Activated T-helper 17 cell treated with anti-CD3 and anti-CD28 coated beads, Interleukin-2, amount 50 U/mL, for 72 hours (primary cell): ENCODE data around the gene CEACAM4. TPM values are rescaled to one million over a fixed set of nuclear protein-coding genes. Genes with fewer than 3 reads are reported as not detected.

Source experiments
- ATAC-seq: fragments of 150-1000 bp; cut with Tn5 transposase; replicated peaks from 2 replicates; pipeline ENCODE4 v1.10.0; 2021; ENCODE audit warnings: mild to moderate bottlenecking, moderate library complexity
- H3K27ac Mint-ChIP-seq: one replicate; pipeline ENCODE4 v1.8.0; 2022; ENCODE audit warnings: mixed read lengths
- H3K27me3 Mint-ChIP-seq: one replicate; pipeline ENCODE4 v1.8.0; 2022; ENCODE audit warnings: mixed read lengths
- H3K36me3 Mint-ChIP-seq: one replicate; pipeline ENCODE4 v1.8.0; 2022; ENCODE audit warnings: low read depth, mild to moderate bottlenecking, mixed read lengths
- H3K4me1 Mint-ChIP-seq: one replicate; pipeline ENCODE4 v1.8.0; 2022; ENCODE audit warnings: mixed read lengths
- H3K4me3 Mint-ChIP-seq: one replicate; pipeline ENCODE4 v1.8.0; 2022; ENCODE audit warnings: mild to moderate bottlenecking, mixed read lengths
- H3K9me3 Mint-ChIP-seq: one replicate; pipeline ENCODE4 v1.8.0; 2022; ENCODE audit warnings: mixed read lengths
- total RNA-seq, 2 donors: library from RNA; stranded (reverse); gene quantifications; one replicate each; pipeline ENCODE4 v1.2.3, GENCODE V29; 2022

The CEACAM4 gene
- total RNA-seq, 2 donors from 2014 or later: not detected

DNA sequence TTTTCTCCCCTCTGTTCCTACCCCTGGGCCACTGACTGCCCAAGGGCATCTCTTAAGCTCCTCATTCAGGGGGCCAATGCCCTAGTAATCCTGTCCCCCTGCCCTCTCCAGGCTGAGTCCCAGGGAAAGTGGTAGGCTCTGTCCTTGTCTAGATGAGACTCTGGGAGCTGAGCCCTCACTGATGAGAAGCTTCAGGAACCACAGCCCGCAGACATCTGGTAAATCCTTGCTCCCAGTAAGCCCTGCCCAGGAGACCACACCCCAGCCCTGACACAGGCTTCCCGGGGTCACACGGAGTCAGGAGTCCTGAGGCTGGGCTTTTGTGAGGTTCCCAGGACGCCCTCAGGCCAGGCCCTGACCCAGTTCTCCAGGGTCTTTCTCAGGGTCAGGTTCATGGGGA, 1.9 kb downstream of the CEACAM4 start:
- Mint-ChIP-seq H3K27ac (no peak overlapping the region), H3K4me1 (no peaks in the 10 kb centered on the region), H3K9me3 (peaks cover under 1% of the 10 kb centered on the region), H3K36me3 (no peaks in the 10 kb centered on the region), H3K27me3 (peaks cover 16% of the 10 kb centered on the region), H3K4me3 (no peak overlapping the region)
- no peak for ATAC-seq

DNA sequence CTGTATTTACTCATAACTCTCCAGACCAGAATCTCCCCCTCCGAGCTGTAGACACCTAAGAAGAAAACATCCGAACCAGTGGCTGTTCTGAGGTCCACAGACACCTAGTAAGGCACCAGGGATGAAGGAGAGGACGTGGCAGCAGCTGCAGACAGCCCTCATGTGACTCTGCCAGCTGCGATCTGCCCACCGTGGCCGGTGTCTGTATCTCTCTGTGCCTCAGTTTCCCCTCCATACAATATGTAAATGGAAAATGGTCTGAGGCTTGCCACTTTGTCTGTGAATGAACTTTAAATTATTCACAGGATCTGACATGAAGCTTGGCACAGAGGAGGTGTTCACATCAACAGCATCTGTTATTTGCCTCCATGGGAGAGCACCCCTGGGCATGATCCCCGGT, 2.4 kb downstream of the CEACAM4 start:
- Mint-ChIP-seq H3K27ac (no peak overlapping the region), H3K4me1 (no peaks in the 10 kb centered on the region), H3K9me3 (no peaks in the 10 kb centered on the region), H3K27me3 (peaks cover 16% of the 10 kb centered on the region), H3K36me3 (no peaks in the 10 kb centered on the region), H3K4me3 (no peak overlapping the region)
- ATAC-seq: no peak

DNA sequence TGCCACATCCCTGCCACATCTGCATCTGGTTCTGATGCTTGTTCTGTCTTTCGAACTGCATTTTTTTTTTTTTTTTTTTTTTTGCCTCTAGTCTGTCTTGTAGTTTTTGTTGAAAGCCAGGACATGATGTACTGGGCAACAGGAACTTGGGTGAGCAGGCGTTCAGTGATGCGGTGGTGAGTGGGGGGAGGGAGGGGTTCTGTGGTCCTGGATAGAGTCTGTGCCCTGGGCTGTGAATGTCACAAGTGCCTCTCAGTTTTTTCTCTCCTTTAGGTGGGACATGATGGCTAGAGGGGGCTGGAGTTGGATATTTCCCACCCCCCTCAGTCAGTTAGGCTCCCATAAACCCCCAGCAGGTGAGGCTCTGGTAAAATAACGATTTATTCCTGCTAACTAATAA, 3.5 kb downstream of the CEACAM4 start:
- Mint-ChIP-seq H3K9me3 (no peaks in the 10 kb centered on the region), H3K36me3 (no peaks in the 10 kb centered on the region), H3K4me3 (no peak overlapping the region), H3K4me1 (no peaks in the 10 kb centered on the region), H3K27me3 (peaks cover 13% of the 10 kb centered on the region), H3K27ac (no peak overlapping the region)
- no peak for ATAC-seq

DNA sequence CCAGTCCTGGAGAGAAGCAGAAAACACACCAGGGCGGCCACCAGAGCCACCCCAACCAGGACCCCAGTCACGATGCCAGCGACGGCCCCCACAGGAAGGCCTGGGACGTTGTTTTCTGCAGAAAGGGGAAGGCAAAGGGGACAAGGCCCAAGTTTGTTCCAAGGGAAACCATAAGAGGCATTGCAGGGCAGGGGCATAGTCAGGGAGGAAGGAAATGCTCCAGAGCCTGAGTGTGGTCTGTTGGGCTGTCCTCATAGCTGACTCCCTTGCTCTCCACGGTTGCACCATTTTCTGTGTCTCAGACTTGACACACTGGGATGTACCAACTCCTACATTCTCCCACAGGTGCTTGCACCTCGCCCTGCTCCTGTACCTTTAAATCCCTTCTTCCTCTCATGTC, 5.2 kb downstream of the CEACAM4 start:
- Mint-ChIP-seq H3K4me1 (no peaks in the 10 kb centered on the region), H3K4me3 (no peak overlapping the region), H3K27me3 (peaks cover 8% of the 10 kb centered on the region), H3K36me3 (no peaks in the 10 kb centered on the region), H3K9me3 (no peaks in the 10 kb centered on the region), H3K27ac (no peak overlapping the region)
- no peak for ATAC-seq

DNA sequence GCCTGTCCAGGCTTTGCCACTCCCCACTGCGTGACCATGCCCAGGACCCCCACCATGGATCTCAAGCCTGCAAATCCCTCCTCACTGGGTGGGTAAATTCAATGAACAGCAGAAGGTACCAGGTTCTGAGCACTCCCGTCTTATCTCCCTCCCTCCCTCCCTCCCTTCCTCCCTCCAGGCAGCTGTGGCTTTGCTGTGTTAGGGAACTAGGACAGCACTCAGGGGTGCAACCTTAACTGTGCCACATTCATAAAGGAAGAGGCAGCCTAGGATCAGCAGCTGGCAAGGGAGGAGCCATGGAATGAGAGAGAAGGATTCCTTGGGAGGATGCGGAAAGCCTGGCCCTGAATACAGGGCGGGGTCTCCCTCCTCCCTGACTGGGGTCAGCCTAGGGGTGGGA, 5.6 kb downstream of the CEACAM4 start:
- H3K4me3 Mint-ChIP-seq: no peak overlapping the region
- peaks cover 6% of the 10 kb centered on the region for H3K27me3 Mint-ChIP-seq
- H3K36me3 Mint-ChIP-seq: no peaks in the 10 kb centered on the region
- no peak overlapping the region for H3K27ac Mint-ChIP-seq
- no peaks in the 10 kb centered on the region for H3K9me3 Mint-ChIP-seq
- ATAC-seq: no peak
- H3K4me1 Mint-ChIP-seq: no peaks in the 10 kb centered on the region

DNA sequence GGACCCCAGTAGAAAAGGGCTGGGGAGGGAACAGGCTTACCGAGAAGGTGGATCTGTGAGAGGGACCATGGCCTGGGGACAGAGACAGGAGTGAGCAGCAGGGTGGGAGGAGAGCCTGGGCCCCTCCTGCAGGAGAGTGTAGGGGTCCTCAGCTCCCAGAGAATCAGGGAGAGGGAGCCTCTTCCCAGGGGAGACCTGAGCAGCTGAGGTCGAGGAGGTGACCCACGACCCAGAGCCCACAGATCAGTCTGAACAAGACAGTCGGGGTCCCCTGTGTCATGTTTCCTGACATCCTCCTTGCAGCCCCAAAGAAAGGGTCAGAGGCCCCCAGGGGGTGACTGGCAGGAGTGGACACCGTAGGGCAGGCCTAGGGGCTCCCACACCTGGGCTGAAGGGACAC, 6.7 kb downstream of the CEACAM4 start:
- no peak for ATAC-seq
- no peaks in the 10 kb centered on the region for H3K9me3 Mint-ChIP-seq
- no peaks in the 10 kb centered on the region for H3K4me1 Mint-ChIP-seq
- no peak overlapping the region for H3K4me3 Mint-ChIP-seq
- no peak overlapping the region for H3K27ac Mint-ChIP-seq
- no peaks in the 10 kb centered on the region for H3K36me3 Mint-ChIP-seq
- peaks cover 10% of the 10 kb centered on the region for H3K27me3 Mint-ChIP-seq

DNA sequence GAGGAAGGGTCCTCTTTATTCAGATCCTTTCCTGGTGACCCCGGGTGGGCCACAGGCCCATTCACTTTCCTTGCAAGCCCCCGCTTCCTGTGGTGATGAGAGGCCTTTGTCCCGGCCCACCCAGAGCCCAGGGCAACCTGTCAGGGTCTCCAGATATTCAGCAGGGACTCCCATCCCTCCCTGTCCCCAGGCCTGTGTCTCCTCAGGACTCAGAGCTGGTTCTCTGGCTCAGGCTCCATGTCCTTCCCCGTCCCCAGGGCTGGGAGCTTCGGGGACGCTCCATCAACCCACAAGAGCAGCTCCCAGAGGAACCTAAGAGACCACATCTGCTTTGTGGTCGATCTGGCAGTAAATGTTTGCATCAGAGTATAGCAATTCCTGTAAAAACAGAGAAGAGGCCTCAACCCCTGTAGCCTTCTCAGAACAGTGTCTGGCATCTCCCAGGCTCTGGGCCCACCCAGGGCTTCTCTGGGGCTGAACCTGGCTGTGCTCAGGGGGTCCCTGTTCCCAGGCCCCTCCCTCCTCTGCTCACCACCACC, 7.8 kb downstream of the CEACAM4 start:
- H3K4me1 Mint-ChIP-seq: no peaks in the 10 kb centered on the region
- no peaks in the 10 kb centered on the region for H3K9me3 Mint-ChIP-seq
- no peaks in the 10 kb centered on the region for H3K36me3 Mint-ChIP-seq
- peaks cover 21% of the 10 kb centered on the region for H3K27me3 Mint-ChIP-seq
- no peak overlapping the region for H3K4me3 Mint-ChIP-seq
- H3K27ac Mint-ChIP-seq: no peak overlapping the region
- ATAC-seq: no peak

DNA sequence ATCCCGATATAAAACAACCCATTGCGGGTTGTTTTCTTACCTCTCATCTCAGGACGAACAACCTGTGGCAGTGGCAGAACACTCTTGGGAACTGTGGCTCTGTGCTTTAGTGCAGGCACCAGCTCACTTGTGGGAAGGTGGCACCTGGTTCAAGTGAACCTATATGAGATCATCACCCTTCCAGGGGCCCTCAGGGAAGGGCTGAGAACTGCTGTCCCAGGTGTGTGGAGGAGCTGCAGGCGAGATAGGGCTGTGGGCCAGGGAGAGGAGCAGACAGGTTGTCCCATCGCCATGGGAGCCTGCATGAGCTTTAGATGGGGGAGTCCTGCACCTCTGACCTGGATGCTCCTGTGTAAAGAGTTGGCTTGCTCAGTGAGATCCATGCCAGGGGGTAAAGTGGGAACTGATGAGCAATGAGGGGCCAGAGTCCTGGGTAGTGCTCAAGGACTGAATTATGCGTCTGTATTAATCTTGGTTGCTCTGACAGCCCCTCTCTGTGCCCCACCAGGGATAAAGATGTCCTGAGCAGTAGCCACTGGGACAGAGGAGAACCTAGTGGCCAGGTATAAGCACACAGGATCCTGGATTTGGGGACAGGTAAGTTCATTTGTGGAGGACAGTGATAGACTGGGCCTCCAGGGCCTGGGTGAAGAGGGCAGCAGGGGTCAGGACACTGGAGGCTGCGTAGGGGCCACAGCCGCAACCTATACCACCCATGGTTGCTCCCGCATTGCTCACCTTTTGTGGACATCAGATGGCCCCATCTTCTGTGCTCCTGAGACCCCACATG, 8.7 kb downstream of the CEACAM4 start:
- no peaks in the 10 kb centered on the region for H3K4me1 Mint-ChIP-seq
- no peaks in the 10 kb centered on the region for H3K9me3 Mint-ChIP-seq
- no peak overlapping the region for H3K27ac Mint-ChIP-seq
- no peaks in the 10 kb centered on the region for H3K36me3 Mint-ChIP-seq
- H3K4me3 Mint-ChIP-seq: no peak overlapping the region
- peaks cover 23% of the 10 kb centered on the region for H3K27me3 Mint-ChIP-seq
- no peak for ATAC-seq

DNA sequence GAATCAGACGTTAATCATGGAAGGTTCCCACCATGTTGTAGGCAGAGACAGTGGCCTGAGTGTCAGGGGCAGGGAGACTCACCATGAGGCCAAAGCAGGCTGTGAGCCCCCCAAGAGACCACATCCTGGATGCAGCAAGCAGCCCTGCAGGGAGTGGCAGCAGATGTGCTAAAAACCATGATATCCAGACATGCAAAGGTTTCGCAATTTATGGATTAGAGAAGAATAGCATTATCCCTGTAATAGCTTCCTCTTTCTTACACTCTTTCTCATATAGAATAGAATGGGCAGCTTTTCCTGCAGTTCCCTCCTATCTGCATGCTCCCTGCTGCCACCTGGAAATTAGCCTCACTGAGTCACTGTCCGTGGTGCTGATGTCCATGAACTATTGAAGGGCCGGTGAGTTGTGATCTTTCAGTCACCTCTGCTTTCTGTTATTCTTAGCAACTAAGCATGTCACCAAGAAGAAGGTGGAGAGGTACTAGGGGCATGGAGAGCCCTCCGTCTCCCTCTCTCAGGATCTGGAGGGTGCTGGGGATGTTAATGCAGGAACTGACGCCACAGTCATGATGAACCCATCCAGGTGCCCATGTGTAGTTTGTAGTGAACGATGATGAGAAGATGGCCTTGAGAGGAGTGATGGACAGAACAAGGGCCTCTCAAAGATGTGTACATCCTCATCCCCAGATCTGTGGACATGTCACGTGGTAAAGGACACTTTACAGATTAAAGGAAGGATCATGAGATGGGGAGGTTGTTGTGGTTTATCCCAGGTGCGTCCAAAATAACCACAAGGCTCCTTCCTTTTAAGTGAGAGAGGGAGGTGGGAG, 9.9 kb downstream of the CEACAM4 start:
- H3K27ac Mint-ChIP-seq: no peak overlapping the region
- H3K4me1 Mint-ChIP-seq: no peaks in the 10 kb centered on the region
- no peak overlapping the region for H3K4me3 Mint-ChIP-seq
- H3K27me3 Mint-ChIP-seq: peaks cover 23% of the 10 kb centered on the region
- H3K36me3 Mint-ChIP-seq: no peaks in the 10 kb centered on the region
- H3K9me3 Mint-ChIP-seq: no peaks in the 10 kb centered on the region
- ATAC-seq: no peak

DNA sequence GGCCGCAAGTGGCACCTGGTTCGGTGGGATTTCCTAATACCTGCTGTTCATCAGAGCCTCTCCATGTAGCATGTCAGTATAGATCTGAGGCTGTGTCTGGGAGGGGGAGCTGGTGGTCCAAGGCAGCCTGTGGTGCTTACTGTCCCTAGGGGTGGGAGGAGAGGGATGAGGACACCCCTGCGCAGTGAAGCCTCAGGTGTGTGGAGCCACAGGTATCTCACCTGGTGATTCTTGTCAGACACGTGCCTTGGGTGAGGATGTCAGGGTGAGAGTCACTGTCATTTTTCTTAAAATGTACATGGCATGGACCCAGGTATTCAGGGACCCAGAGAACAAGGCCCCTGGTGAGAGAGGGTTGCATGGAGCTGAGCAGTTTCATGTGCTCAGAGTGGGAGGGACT, 11.7 kb downstream of the CEACAM4 start:
- no peaks in the 10 kb centered on the region for H3K4me1 Mint-ChIP-seq
- peaks cover 23% of the 10 kb centered on the region for H3K27me3 Mint-ChIP-seq
- no peak overlapping the region for H3K27ac Mint-ChIP-seq
- no peaks in the 10 kb centered on the region for H3K9me3 Mint-ChIP-seq
- no peak overlapping the region for H3K4me3 Mint-ChIP-seq
- no peak for ATAC-seq
- no peaks in the 10 kb centered on the region for H3K36me3 Mint-ChIP-seq

DNA sequence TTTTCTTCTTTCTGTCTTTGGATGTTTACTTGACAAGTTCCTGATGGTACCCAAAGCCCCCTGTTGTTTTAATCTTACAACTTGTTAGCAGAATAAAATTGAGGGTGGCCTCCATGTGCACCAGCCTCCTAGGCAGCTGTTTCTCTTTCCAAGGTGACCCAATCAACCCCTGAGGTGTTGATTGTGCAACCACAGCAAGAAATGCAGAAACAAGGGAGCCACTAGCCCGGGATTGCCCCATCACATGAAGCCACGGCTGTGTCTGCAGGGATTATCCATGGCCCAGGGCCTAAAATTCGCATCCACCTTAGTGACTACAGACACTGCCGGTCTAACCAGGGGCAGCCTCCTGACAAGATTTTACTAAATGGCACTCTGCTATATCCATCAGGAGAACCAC, 14.4 kb downstream of the CEACAM4 start:
- Mint-ChIP-seq H3K27me3 (peaks cover 26% of the 10 kb centered on the region), H3K4me1 (no peaks in the 10 kb centered on the region), H3K9me3 (no peaks in the 10 kb centered on the region), H3K4me3 (no peak overlapping the region), H3K27ac (no peak overlapping the region), H3K36me3 (no peaks in the 10 kb centered on the region)
- ATAC-seq: no peak

DNA sequence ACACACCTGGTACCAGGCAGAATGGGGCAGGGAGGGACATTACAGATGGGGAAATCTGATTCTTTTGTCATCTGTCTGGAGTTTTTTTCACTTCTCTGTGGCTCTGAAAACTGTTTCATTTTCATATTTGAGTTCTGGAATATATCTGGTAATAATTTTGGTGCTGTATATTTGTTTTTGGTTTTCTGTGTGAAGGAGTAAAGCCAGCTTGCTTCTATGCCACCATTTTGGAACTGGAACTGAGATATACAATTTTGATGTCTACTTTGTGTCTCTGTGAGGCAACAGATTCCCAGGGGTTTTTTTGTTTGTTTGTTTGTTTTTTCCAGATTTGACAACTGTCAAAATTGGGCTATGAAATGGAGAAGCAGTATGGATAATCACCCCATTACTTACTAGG, 16.1 kb downstream of the CEACAM4 start:
- no peak overlapping the region for H3K4me3 Mint-ChIP-seq
- peaks cover 22% of the 10 kb centered on the region for H3K27me3 Mint-ChIP-seq
- ATAC-seq: no peak
- no peaks in the 10 kb centered on the region for H3K9me3 Mint-ChIP-seq
- H3K36me3 Mint-ChIP-seq: no peaks in the 10 kb centered on the region
- H3K4me1 Mint-ChIP-seq: no peaks in the 10 kb centered on the region
- H3K27ac Mint-ChIP-seq: no peak overlapping the region

DNA sequence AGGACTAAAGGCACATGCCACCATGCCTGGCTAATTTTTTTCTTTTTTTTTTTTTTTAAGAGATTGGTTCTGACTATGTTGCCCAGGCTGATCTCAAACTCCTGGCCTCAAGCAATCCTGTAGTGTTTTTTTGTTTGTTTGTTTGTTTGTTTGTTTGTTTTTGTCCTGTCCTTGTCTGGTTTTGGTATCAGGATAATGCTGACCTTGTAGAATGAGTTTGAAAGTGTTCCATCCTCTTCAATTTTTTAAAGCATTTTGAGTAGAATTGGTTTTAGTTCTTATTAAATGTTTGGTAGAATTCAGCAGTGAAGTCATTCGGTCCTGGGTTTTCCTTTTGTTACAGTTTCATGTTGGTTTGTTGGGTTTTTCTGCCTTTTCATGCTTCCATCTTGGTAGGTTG, 19.2 kb downstream of the CEACAM4 start:
- H3K27ac Mint-ChIP-seq: no peak overlapping the region
- no peak overlapping the region for H3K4me3 Mint-ChIP-seq
- H3K9me3 Mint-ChIP-seq: no peaks in the 10 kb centered on the region
- no peaks in the 10 kb centered on the region for H3K4me1 Mint-ChIP-seq
- ATAC-seq: no peak
- peaks cover 4% of the 10 kb centered on the region for H3K27me3 Mint-ChIP-seq
- H3K36me3 Mint-ChIP-seq: no peaks in the 10 kb centered on the region

DNA sequence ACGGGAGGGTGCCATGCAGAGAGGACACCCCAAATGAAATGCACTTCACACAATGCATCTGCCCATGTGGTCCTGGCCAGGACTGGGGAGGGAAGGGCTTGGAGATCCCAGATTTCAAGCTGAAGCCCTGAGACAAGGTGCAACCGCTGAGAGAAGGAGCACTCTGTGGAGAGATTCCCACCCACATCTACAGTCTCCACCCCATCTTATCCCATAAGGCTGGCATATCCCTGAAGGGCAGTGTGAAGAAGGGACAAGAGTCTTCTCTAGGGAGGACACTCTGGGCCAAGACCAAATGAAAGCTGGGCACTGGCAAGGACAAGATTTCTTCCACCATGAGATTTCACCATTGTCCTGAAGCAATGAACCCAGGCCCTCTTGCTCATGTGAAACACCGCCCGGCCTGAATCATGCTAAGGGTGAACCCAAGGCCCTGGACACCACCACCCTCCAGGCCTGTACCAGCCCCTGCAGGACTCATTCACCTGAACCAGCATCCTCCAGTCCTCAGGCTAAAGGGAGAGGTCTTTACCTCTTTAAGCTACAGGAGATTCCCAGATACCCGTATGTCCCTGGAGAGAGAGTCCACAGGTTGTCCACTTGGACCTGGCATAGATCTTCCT, 20.5 kb downstream of the CEACAM4 start:
- H3K9me3 Mint-ChIP-seq: no peaks in the 10 kb centered on the region
- H3K27ac Mint-ChIP-seq: no peak overlapping the region
- no peak overlapping the region for H3K4me3 Mint-ChIP-seq
- peaks cover 4% of the 10 kb centered on the region for H3K27me3 Mint-ChIP-seq
- no peaks in the 10 kb centered on the region for H3K4me1 Mint-ChIP-seq
- H3K36me3 Mint-ChIP-seq: no peaks in the 10 kb centered on the region
- no peak for ATAC-seq

DNA sequence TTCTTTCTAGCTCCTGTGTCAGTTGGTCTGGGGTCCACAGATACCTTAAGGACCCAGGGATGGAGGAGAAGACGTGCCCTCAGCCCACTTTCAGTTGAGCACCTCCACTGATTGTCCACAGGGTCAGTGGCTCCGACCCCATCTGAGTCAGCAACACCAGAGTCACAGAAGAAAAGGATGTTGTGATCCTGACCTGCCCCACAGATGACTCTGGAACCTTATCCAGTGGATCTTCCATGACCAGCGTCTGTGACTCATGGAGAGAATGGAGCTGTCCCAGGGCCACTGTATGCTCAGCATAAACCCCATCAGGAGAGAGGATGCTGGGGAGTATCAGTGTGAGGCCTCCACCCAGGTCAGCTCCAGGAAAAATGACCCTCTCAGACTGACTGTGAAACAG, 22.0 kb downstream of the CEACAM4 start:
- Mint-ChIP-seq H3K36me3 (no peaks in the 10 kb centered on the region), H3K4me1 (no peaks in the 10 kb centered on the region), H3K27ac (no peak overlapping the region), H3K4me3 (no peak overlapping the region), H3K27me3 (peaks cover 2% of the 10 kb centered on the region), H3K9me3 (no peaks in the 10 kb centered on the region)
- no peak for ATAC-seq
